Stimulated activated memory B cell treated with anti-CD40 and anti-IgM and Interleukin-4, amounts not matched to agents 10 μg/mL and 1 μg/mL and 100 μg/mL, for 72 hours (primary cell): ENCODE measurements around the gene FECH.
"Not testable (repeated sequence)": the region's sequence is repeated elsewhere in the genome, so short reads cannot be mapped to it uniquely, and the experiment has no call there.

Experiments
- ATAC-seq: fragments of 150-1000 bp; cut with Tn5 transposase; 2 replicates; pipeline ENCODE4 v1.10.0; 2021
- H3K27ac Mint-ChIP-seq: one replicate; pipeline ENCODE4 v1.8.0; 2022; ENCODE audit warnings: mild to moderate bottlenecking, mixed read lengths
- H3K27me3 Mint-ChIP-seq: one replicate; pipeline ENCODE4 v1.8.0; 2022; ENCODE audit warnings: mixed read lengths
- H3K36me3 Mint-ChIP-seq: one replicate; pipeline ENCODE4 v1.8.0; 2022; ENCODE audit warnings: mixed read lengths
- H3K4me1 Mint-ChIP-seq: one replicate; pipeline ENCODE4 v1.8.0; 2022; ENCODE audit warnings: mixed read lengths
- H3K4me3 Mint-ChIP-seq: one replicate; pipeline ENCODE4 v1.8.0; 2022; ENCODE audit warnings: mild to moderate bottlenecking, moderate library complexity, mixed read lengths
- H3K9me3 Mint-ChIP-seq: one replicate; pipeline ENCODE4 v1.8.0; 2022; ENCODE audit warnings: mixed read lengths

Gene FECH, protein sequence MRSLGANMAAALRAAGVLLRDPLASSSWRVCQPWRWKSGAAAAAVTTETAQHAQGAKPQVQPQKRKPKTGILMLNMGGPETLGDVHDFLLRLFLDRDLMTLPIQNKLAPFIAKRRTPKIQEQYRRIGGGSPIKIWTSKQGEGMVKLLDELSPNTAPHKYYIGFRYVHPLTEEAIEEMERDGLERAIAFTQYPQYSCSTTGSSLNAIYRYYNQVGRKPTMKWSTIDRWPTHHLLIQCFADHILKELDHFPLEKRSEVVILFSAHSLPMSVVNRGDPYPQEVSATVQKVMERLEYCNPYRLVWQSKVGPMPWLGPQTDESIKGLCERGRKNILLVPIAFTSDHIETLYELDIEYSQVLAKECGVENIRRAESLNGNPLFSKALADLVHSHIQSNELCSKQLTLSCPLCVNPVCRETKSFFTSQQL

DNA sequence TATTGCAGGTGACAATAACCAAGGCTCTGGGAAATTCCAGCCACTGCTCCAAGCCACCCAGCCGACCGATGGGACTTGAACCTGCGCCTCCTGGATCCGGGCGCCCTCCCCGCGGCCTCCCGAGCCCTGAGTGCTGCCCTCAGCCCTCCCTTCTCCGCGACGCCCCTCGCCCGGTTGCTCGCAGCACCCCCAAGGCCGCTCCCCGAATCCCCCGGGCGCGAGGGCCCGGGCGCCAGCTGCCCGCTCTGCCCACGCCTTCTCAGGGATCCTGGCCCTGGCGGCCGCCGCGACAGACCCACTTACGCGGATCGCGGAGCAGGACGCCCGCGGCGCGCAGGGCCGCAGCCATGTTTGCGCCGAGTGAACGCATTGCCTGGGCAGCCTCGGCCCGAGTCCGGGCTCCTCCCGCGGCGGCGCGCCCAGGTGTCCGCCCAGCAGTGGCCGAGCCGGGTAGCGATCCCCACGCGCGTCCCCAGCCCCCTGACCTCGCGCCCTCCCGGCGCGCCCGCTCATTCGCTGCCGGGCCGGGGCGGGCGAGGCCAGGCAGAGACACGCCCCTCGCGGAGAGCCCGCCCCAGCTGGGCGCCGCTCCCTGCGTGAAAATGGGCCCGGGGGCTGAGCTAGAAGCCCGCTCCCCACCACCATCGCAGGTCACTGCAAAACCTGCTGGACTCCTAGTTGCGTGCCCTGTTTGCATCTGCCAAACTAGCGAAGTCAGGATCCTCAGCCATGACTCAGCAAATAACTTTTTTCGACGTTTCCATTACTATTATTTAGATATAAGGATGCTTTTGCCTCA, at the start of gene FECH:
FECH (minus strand) TSS at position 452 of the 799 bp plus-strand sequence; CDS start at position 370, 82 bp downstream.
- Mint-ChIP-seq H3K4me3 (peak within 1 kb of the TSS; percentile 89), H3K9me3 (no peaks in the 10 kb centered on the region), H3K36me3 (no peaks in the 10 kb centered on the region), H3K4me1 (peaks cover 28% of the 10 kb centered on the region), H3K27ac (peak within 1 kb of the TSS; percentile 92), H3K27me3 (no peaks in the 10 kb centered on the region)
- ATAC-seq, result peak; percentile 97

GRCh38 chr18:57635003-57635822, 48.7 kb upstream of the FECH start:
- no peaks in the 10 kb centered on the region for H3K9me3 Mint-ChIP-seq
- H3K4me3 Mint-ChIP-seq, result no peak overlapping the region
- peaks cover 35% of the 10 kb centered on the region for H3K4me1 Mint-ChIP-seq
- H3K27ac Mint-ChIP-seq, result peak overlapping the region; percentile 42
- no peaks in the 10 kb centered on the region for H3K27me3 Mint-ChIP-seq
- H3K36me3 Mint-ChIP-seq, result peaks cover 23% of the 10 kb centered on the region
- no peak for ATAC-seq

- peaks cover 30% of the 10 kb centered on the region for H3K4me1 Mint-ChIP-seq
- H3K4me3 Mint-ChIP-seq, result peak overlapping the region; percentile 95
- ATAC-seq, result no peak
- no peaks in the 10 kb centered on the region for H3K9me3 Mint-ChIP-seq
- H3K36me3 Mint-ChIP-seq, result peaks cover 6% of the 10 kb centered on the region
- no peaks in the 10 kb centered on the region for H3K27me3 Mint-ChIP-seq
- peak overlapping the region; percentile 97 for H3K27ac Mint-ChIP-seq
These were observed 45.2 kb upstream of the FECH start for GRCh38 chr18:57631697-57632096.

DNA sequence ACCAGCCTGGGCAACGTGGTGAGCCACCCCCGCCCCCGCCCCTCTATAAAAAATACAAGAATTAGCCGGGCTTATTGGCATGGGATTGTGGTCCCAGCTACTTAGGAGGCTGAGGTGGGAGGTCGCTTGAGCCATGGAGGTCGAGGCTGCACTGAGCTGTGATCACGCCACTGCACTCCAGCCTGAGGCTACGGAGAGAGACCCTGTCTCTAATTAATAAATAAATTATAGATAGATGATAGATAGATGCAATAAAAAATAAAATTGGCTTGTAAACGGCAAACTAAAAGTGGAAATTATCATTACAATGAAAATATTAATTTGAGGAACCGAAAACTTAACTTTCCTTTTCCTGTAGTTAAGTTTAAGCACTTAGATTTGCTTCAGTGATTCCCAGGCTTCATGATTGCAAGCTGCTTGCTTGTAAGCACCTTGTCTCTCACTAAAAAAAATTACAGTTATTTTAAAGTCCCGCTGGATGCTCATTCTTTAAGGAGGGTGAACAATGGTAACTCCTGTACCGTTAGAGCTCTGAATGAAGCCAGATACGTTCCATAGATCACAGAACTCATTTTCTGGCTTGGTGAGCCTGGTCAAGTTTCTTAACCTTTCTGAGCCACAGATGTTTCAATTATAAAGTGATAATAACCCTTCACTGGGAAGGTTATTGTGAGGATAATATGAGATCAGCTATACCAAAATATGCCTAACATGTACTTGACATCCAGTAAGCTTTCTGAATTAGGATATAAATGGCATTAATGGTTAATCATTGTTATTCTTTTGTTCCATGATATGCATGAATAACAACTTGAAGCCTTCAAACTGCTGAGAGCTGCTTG, 44.5 kb upstream of the FECH start:
- Mint-ChIP-seq H3K36me3 (peaks cover 6% of the 10 kb centered on the region), H3K27ac (peak overlapping the region; percentile 97), H3K4me3 (peak overlapping the region; percentile 95), H3K27me3 (no peaks in the 10 kb centered on the region), H3K9me3 (no peaks in the 10 kb centered on the region), H3K4me1 (peaks cover 30% of the 10 kb centered on the region)
- ATAC-seq, result peak; percentile 58

DNA sequence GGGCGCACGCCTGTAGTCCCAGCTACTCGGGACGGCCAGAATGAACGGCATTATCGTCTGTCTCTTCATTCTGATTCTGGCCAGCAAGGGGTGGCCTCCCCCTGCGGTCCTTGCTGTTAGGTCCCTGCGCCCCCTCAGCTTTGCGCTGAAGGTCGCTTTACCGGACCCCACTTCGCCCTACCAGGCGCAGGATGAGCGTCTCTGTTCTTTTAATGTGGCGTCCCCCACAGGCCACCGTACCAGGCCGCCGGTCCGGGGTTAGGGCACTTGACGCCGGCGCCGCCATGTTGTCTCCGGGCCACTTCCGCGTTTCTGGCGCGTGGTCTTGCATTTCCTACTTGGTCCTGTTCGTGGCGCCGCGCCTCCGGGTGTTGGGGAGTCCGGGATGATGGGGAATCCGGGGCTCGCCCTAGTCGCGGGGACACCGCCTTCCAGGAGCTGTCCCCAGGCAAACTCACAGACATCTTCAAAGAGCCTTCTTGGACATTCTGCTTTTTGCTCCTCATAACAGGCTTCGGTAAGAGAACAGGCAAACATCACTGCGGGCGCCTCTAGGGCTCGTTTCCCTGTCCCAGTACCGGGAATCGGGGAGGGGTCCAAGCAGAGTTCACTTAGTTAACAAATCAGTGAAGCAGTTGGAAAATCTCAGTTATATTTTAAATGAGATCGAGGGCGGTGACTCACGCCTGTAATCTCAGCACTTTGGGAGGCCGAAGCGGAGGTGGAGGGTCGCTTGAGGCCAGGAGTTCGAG, 43.7 kb upstream of the FECH start:
- H3K4me1 Mint-ChIP-seq, result peaks cover 27% of the 10 kb centered on the region
- no peaks in the 10 kb centered on the region for H3K27me3 Mint-ChIP-seq
- no peaks in the 10 kb centered on the region for H3K9me3 Mint-ChIP-seq
- ATAC-seq, result peak; percentile 95
- peak overlapping the region; percentile 95 for H3K4me3 Mint-ChIP-seq
- peak overlapping the region; percentile 97 for H3K27ac Mint-ChIP-seq
- peaks cover 6% of the 10 kb centered on the region for H3K36me3 Mint-ChIP-seq

DNA sequence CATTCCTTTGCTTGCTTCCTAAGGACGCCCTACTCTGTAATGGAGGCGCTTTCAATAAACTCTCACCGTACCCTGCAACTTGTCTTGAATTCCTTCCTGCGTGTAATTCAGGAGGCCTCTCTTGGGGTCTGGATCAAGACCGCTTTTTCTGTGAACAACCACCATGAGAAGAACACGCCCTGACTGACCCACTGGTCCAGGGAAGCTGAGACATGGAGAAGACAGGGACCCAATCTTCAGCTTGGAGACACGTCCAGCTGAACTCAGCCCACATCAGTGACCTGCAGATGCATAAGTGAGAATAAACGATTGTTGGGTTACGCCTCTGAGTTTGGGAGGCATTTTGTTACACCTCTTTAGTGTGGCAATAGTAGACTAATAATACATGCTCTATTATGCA, 42.9 kb upstream of the FECH start:
- Mint-ChIP-seq H3K27me3 (no peaks in the 10 kb centered on the region), H3K4me1 (peaks cover 19% of the 10 kb centered on the region), H3K27ac (peak overlapping the region; percentile 97), H3K9me3 (no peaks in the 10 kb centered on the region), H3K36me3 (peaks cover 6% of the 10 kb centered on the region), H3K4me3 (peak overlapping the region; percentile 95)
- no peak for ATAC-seq

DNA sequence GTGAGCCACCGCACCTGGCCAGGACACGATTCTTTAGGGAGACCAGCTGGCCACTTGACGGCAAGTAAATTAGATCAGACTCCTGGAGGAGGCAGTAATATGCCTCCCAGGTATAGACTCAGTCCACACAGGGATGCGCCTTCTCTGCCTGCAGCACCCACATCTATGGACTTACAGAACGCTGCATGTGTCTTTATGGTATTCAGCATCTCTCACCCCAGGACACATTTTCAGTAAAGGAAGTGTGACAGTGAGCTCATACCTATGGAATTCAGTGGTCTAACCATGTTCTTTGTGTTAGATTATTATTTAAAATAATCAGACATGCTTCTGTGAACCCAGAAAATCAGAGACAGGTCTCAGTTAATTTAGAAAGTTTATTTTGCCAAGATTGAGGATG, 41.0 kb upstream of the FECH start:
- Mint-ChIP-seq H3K4me1 (peaks cover 15% of the 10 kb centered on the region), H3K4me3 (no peak overlapping the region), H3K9me3 (no peaks in the 10 kb centered on the region), H3K36me3 (peaks cover 6% of the 10 kb centered on the region), H3K27ac (no peak overlapping the region), H3K27me3 (no peaks in the 10 kb centered on the region)
- no peak for ATAC-seq

- H3K27ac Mint-ChIP-seq, result no peak overlapping the region
- H3K9me3 Mint-ChIP-seq, result no peaks in the 10 kb centered on the region
- H3K36me3 Mint-ChIP-seq, result no peaks in the 10 kb centered on the region
- no peaks in the 10 kb centered on the region for H3K27me3 Mint-ChIP-seq
- ATAC-seq, result no peak
- H3K4me1 Mint-ChIP-seq, result peaks cover 10% of the 10 kb centered on the region
- H3K4me3 Mint-ChIP-seq, result no peak overlapping the region
These were observed 38.5 kb upstream of the FECH start for GRCh38 chr18:57624988-57625387.

- H3K27me3 Mint-ChIP-seq, result no peaks in the 10 kb centered on the region
- peak; percentile 21 for ATAC-seq
- H3K9me3 Mint-ChIP-seq, result no peaks in the 10 kb centered on the region
- peaks cover 17% of the 10 kb centered on the region for H3K4me1 Mint-ChIP-seq
- H3K36me3 Mint-ChIP-seq, result peaks cover 10% of the 10 kb centered on the region
- H3K4me3 Mint-ChIP-seq, result peak overlapping the region; percentile 91
- H3K27ac Mint-ChIP-seq, result peak overlapping the region; percentile 92
These were observed 34.7 kb upstream of the FECH start for GRCh38 chr18:57621246-57621604.

GRCh38 chr18:57619876-57620275, 33.4 kb upstream of the FECH start:
- ATAC-seq, result no peak
- no peaks in the 10 kb centered on the region for H3K27me3 Mint-ChIP-seq
- H3K36me3 Mint-ChIP-seq, result peaks cover 19% of the 10 kb centered on the region
- H3K27ac Mint-ChIP-seq, result no peak overlapping the region
- H3K4me3 Mint-ChIP-seq, result no peak overlapping the region
- peaks cover 22% of the 10 kb centered on the region for H3K4me1 Mint-ChIP-seq
- H3K9me3 Mint-ChIP-seq, result no peaks in the 10 kb centered on the region

GRCh38 chr18:57618910-57619309, 32.4 kb upstream of the FECH start:
- H3K36me3 Mint-ChIP-seq, result peaks cover 22% of the 10 kb centered on the region
- H3K4me1 Mint-ChIP-seq, result peaks cover 22% of the 10 kb centered on the region
- no peak overlapping the region for H3K27ac Mint-ChIP-seq
- H3K9me3 Mint-ChIP-seq, result no peaks in the 10 kb centered on the region
- no peaks in the 10 kb centered on the region for H3K27me3 Mint-ChIP-seq
- ATAC-seq, result no peak
- no peak overlapping the region for H3K4me3 Mint-ChIP-seq

DNA sequence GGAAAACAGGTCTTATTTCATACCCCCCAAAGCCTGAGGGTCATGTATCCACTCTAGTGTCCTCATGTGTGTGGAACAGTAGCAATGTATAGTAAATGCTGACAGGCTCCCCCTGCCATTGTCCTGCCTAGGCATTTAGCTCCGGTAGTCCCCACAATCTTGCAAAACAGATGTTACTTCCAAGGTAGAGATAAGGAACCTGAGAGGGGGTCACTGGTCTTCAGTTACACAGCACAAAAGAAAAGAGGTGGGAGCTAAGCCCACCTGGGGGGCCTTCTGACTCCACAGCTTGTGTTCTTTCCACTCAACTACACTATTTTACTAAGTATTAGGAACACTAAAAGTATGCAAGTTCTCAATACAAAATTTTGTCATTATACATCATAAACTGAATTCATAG, 17.4 kb upstream of the FECH start:
- peaks cover 68% of the 10 kb centered on the region for H3K36me3 Mint-ChIP-seq
- no peak overlapping the region for H3K27ac Mint-ChIP-seq
- H3K4me3 Mint-ChIP-seq, result no peak overlapping the region
- H3K27me3 Mint-ChIP-seq, result no peaks in the 10 kb centered on the region
- H3K9me3 Mint-ChIP-seq, result no peaks in the 10 kb centered on the region
- ATAC-seq, result no peak
- peaks cover 5% of the 10 kb centered on the region for H3K4me1 Mint-ChIP-seq

GRCh38 chr18:57595347-57595746, 8.8 kb upstream of the FECH start:
- Mint-ChIP-seq H3K36me3 (peaks cover 31% of the 10 kb centered on the region), H3K4me1 (peaks cover 5% of the 10 kb centered on the region), H3K27me3 (no peaks in the 10 kb centered on the region), H3K27ac (no peak overlapping the region), H3K4me3 (no peak overlapping the region), H3K9me3 (no peaks in the 10 kb centered on the region)
- ATAC-seq, result no peak

DNA sequence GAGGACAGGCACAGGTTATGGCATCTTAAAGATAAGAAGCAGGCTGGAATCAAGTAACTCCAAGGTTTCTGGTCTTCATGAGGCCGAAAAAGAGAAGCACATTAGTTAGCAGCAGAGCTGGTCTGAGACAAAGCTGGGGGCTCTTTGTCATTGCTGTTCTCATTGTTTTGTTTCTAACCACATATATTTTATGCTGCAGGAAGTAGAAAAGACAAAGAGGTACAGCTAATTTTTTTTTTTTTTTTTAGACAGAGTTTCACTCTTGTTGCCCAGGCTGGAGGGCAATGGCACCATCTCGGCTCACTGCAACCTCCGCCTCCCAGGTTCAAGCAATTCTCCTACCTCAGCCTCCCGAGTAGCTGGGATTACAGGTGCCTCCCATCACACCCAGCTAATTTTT, 6.2 kb upstream of the FECH start:
- H3K9me3 Mint-ChIP-seq, H3K27me3 Mint-ChIP-seq, H3K4me1 Mint-ChIP-seq, H3K27ac Mint-ChIP-seq, H3K4me3 Mint-ChIP-seq, H3K36me3 Mint-ChIP-seq, ATAC-seq: not testable (repeated sequence)
